GM12892 (cell line): Measurements from ENCODE around the gene VSIR.

ENCODE experiments used
- POLR2A ChIP-seq: IDR thresholded peaks from 2 replicates; pipeline ENCODE4 v1.6.1; 2011; ENCODE audit warnings: low read depth, low read length, control low read depth
- POLR2AphosphoS5 ChIP-seq: IDR thresholded peaks from 2 replicates; pipeline ENCODE4 v1.6.1; 2011; ENCODE audit warnings: low read depth, low read length, control low read depth
- TAF1 ChIP-seq: IDR thresholded peaks from 2 replicates; pipeline ENCODE4 v1.6.1; 2011; ENCODE audit warnings: low read depth, mild to moderate bottlenecking, control low read depth, low read length, borderline replicate concordance

GRCh38 chr10:71770789-71771188 lies 2.5 kb downstream of the VSIR start:
- TF ChIP-seq POLR2AphosphoS5: no peak
- TF ChIP-seq POLR2A: no peak
- TF ChIP-seq TAF1: no peak
